Liver (tissue), 2 donors: Measurements from ENCODE around the gene PCID2.

ENCODE experiments used
- TF ChIP-seq, protein P1 (sequence below): fragments of 150-350 bp; IDR thresholded peaks from 2 replicates; pipeline ENCODE4 v1.5.1; 2017; ENCODE audit warnings: improper control_type of control experiment, low read depth, low read length; ENCODE audit not compliant: missing input control
- TF ChIP-seq, protein P2 (sequence below): IDR thresholded peaks from 2 replicates; pipeline ENCODE4 v1.6.1; 2016; ENCODE audit warnings: antibody characterized with exemption, mild to moderate bottlenecking
- donor health status: healthy.

DNA sequence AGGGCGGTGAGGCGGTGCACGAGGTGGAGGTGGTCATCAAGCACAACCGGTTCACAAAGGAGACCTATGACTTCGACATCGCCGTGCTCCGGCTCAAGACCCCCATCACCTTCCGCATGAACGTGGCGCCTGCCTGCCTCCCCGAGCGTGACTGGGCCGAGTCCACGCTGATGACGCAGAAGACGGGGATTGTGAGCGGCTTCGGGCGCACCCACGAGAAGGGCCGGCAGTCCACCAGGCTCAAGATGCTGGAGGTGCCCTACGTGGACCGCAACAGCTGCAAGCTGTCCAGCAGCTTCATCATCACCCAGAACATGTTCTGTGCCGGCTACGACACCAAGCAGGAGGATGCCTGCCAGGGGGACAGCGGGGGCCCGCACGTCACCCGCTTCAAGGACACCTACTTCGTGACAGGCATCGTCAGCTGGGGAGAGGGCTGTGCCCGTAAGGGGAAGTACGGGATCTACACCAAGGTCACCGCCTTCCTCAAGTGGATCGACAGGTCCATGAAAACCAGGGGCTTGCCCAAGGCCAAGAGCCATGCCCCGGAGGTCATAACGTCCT, 59.4 kb downstream of the PCID2 start:
- TF ChIP-seq, protein P1, sequence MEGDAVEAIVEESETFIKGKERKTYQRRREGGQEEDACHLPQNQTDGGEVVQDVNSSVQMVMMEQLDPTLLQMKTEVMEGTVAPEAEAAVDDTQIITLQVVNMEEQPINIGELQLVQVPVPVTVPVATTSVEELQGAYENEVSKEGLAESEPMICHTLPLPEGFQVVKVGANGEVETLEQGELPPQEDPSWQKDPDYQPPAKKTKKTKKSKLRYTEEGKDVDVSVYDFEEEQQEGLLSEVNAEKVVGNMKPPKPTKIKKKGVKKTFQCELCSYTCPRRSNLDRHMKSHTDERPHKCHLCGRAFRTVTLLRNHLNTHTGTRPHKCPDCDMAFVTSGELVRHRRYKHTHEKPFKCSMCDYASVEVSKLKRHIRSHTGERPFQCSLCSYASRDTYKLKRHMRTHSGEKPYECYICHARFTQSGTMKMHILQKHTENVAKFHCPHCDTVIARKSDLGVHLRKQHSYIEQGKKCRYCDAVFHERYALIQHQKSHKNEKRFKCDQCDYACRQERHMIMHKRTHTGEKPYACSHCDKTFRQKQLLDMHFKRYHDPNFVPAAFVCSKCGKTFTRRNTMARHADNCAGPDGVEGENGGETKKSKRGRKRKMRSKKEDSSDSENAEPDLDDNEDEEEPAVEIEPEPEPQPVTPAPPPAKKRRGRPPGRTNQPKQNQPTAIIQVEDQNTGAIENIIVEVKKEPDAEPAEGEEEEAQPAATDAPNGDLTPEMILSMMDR = no peak
- TF ChIP-seq, protein P2, sequence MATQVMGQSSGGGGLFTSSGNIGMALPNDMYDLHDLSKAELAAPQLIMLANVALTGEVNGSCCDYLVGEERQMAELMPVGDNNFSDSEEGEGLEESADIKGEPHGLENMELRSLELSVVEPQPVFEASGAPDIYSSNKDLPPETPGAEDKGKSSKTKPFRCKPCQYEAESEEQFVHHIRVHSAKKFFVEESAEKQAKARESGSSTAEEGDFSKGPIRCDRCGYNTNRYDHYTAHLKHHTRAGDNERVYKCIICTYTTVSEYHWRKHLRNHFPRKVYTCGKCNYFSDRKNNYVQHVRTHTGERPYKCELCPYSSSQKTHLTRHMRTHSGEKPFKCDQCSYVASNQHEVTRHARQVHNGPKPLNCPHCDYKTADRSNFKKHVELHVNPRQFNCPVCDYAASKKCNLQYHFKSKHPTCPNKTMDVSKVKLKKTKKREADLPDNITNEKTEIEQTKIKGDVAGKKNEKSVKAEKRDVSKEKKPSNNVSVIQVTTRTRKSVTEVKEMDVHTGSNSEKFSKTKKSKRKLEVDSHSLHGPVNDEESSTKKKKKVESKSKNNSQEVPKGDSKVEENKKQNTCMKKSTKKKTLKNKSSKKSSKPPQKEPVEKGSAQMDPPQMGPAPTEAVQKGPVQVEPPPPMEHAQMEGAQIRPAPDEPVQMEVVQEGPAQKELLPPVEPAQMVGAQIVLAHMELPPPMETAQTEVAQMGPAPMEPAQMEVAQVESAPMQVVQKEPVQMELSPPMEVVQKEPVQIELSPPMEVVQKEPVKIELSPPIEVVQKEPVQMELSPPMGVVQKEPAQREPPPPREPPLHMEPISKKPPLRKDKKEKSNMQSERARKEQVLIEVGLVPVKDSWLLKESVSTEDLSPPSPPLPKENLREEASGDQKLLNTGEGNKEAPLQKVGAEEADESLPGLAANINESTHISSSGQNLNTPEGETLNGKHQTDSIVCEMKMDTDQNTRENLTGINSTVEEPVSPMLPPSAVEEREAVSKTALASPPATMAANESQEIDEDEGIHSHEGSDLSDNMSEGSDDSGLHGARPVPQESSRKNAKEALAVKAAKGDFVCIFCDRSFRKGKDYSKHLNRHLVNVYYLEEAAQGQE = no peak
